ENCODE data around the gene THSD4.

GRCh38 chr15:71352125-71352524 lies 236.9 kb downstream of the THSD4 start:
- TF ChIP-seq CTCF (IDR thresholded peaks at IDR 0.05) (no peak), POLR2A (IDR thresholded peaks at IDR 0.05) (no peak)
